Myocyte (in vitro differentiated cells): ENCODE measurements around the gene IMPG2. TPM values are rescaled to one million over a fixed set of nuclear protein-coding genes. Genes with fewer than 3 reads are reported as not detected.
A peak's percentile ranks its signal among the peaks of the same experiment; 100 is the strongest.
"Not testable (repeated sequence)": the region's sequence is repeated elsewhere in the genome, so short reads cannot be mapped to it uniquely, and the experiment has no call there.

Experiments used
- DNase-seq: peaks from one replicate; pipeline ENCODE4 v3.0.0-alpha.2; 2012; ENCODE audit warnings: low read depth
- polyA plus RNA-seq: library from polyadenylated mRNA; unstranded; fragments of >200 nt; gene quantifications from one replicate; pipeline ENCODE4 v1.2.1, GENCODE V29; 2012; ENCODE audit warnings: missing spikeins
- total RNA-seq: library from RNA; depleted of rRNA; stranded (reverse); fragments of >200 nt; gene quantifications from 2 replicates; pipeline ENCODE4 v1.2.3, GENCODE V29; 2014

IMPG2 gene
- total RNA-seq, result 0.67 and 0.78 TPM in 2 replicates
- 0.28 TPM for polyA plus RNA-seq

GRCh38 chr3:101320475-101320874 lies at the start of gene IMPG2:
Gene IMPG2, minus strand, starts transcription at chr3:101320575. Its CDS starts 203 bp downstream, at chr3:101320372.
- no peak for DNase-seq

- DNase-seq, result no peak
Measured at GRCh38 chr3:101362406-101362805, 42.0 kb upstream of the IMPG2 start.

- peak; percentile 45 for DNase-seq
Measured at GRCh38 chr3:101351829-101352228, 31.5 kb upstream of the IMPG2 start.

- DNase-seq, result peak; percentile 8
Measured at GRCh38 chr3:101340591-101340990, 20.2 kb upstream of the IMPG2 start.

GRCh38 chr3:101333883-101334282 lies 13.5 kb upstream of the IMPG2 start:
- no peak for DNase-seq

DNA sequence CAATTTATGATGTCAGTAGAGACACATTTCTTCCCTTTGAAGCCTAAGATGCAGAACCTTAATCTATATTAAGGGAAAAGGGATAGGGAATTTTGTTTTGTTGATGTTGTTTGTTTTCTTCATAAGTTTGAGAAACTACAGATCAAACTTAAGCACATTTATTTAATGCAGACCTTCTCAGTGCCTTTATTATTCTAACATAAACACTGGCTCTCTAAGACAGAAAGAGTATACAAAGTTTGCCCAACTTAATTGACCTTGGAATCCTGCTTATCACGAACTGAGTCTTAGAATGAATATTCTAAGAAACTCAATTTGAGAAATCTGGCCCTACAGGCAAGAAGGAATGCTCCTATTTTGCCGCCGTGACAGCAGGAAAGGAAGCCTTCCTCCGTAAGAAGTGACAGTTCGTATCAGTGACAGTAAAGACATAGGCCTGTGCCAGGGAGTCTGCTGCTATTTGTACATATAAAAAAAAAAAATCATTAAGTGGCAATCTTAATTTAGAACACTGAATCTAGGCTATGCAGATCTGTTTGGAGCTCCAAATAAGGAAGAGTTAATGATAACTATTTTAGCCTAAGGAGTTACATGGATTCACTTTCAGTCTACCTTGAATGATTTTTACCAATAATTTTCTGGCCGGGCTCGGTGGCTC lies 8.8 kb upstream of the IMPG2 start:
- no peak for DNase-seq

GRCh38 chr3:101325393-101326134 lies 5.2 kb upstream of the IMPG2 start:
- peak; percentile 19 for DNase-seq

DNA sequence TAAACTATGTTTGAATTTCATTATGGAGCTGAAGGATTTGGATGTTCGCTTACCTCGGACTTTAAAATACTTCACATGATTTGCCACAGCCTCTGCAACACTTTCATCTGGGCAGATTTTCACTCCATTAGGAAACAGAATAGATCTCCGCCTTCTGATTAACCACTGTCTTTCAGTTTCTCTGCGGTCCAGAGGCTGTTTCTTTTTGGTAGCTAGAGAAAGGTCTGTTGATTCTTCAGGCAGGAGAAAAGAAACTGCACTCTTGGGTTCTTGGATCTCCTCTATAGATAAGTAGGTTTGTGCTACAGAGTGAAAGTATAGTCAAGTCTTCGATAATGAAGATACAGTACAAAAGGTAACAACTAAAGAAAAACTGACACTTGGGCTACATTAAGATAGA lies 844 bp downstream of the IMPG2 start:
- DNase-seq, result no peak

DNA sequence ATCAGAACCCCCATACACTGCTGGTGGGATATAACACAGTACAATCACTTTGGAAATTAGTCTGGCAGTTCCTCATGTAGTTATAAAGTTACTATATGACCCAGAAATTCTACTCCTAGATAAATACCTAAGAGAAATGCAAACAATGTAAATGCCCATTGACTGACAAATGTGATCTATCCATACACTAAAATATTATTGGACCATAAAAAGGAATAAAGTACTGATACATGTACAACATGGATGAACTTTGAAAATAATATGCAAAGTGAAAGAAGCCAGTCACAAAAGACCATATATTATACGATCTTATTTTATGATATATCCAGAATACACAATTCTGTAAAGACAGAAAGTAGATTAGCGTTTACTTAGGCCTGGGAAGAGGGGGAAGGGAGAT lies 7.8 kb downstream of the IMPG2 start:
- DNase-seq, result no peak

GRCh38 chr3:101311676-101312075 lies 8.7 kb downstream of the IMPG2 start:
- peak; percentile 77 for DNase-seq

GRCh38 chr3:101310978-101311375 lies 9.4 kb downstream of the IMPG2 start:
- no peak for DNase-seq

- not testable (repeated sequence) for DNase-seq
Measured at GRCh38 chr3:101308147-101308772, 12.1 kb downstream of the IMPG2 start.

GRCh38 chr3:101303836-101304235 lies 16.5 kb downstream of the IMPG2 start:
- DNase-seq, result no peak

DNA sequence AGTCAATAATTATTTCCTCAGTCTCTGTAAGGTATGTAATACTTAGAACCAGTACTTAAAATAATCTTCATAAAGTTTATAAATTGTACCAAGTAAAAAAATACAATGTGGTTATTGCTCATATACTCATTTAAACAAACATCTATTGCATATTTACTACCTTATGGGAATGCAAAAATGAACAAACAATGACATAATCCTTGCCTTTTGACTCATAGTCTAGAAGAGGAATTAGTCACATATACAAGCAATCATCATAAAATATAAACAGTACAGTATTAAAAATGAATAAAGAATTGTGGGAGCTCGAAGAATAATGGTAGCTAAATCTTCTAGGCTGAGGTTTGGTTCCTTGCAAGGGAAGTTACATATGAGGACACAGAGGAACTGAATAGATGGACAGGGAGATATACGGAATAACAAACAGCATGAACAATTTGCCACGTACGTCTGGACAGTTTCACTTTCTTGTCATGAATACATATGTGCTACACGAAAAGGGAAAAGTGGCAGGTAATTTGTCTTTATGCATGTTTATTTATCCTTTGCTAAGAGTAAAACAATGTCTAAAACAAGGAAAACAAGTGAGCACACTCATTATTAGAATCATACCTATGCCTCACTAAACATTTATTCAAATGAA lies 17.2 kb downstream of the IMPG2 start:
- no peak for DNase-seq

- no peak for DNase-seq
Measured at GRCh38 chr3:101300073-101300472, 20.3 kb downstream of the IMPG2 start.

GRCh38 chr3:101292027-101292426 lies 28.3 kb downstream of the IMPG2 start:
- DNase-seq, result no peak

DNA sequence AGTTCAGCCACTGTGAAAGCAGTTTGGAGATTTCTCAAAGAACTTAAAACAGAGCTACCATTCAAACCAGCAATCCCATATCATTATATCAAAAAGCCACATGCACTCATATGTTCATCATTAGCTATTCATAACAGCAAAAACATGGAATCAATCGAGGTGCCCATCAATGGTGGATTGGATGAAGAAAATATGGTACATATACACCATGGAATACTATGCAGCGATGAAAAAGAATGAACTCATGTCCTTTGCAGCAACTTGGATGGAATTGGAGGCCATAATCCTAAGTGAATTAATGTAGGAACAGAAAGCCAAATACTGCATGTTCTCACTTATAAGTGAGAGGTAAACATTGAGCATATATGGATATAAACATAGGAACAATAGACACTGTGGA lies 32.1 kb downstream of the IMPG2 start:
- no peak for DNase-seq

DNA sequence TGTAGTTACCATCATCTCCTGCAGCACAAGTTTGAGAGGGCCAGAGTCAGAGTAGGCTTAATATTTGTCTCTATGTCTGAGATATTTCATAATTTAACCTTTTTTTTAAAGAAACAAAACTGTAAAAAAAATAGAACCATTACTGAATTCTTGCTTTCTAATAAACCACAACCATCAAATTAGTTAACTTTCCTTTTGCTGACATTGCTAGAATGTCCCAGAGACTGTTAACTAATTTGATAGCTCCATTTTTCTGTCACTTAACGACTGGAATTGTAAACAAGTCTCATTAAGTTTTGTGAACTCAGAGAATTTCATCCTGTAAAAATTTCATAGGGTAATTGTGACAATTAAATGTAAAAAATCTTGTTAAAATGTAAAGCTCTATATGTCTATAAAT lies 35.6 kb downstream of the IMPG2 start:
- no peak for DNase-seq

- peak; percentile 4 for DNase-seq
Measured at GRCh38 chr3:101281521-101282030, 38.8 kb downstream of the IMPG2 start.

DNA sequence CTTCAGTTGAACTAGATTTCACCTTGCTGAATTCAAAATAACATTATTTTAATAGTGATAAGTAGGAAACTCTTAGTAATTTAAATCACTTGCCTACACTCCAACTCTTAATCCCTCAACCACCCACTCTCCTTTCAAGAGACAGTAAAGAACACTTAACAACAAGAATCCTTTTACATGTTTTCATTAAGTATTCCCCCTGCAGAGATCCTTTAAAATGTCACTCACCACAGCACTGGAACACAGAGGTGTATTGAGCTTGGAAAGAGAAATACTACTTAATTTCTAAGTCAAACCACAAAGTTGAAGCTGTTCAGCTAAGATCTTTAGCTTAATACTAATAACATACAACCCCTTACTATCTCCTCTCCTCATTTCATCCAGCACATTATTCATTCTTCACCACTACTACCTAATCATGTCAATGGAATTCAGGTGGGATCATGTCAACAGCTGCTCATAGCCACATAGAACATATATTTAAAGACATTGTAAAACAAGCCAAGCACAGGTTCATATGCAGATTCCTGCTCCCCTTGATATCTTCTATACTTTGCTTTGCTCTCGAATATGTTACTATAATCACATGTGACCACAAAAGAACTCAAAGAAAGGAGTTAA lies 40.5 kb downstream of the IMPG2 start:
- DNase-seq, result peak; percentile 30

DNA sequence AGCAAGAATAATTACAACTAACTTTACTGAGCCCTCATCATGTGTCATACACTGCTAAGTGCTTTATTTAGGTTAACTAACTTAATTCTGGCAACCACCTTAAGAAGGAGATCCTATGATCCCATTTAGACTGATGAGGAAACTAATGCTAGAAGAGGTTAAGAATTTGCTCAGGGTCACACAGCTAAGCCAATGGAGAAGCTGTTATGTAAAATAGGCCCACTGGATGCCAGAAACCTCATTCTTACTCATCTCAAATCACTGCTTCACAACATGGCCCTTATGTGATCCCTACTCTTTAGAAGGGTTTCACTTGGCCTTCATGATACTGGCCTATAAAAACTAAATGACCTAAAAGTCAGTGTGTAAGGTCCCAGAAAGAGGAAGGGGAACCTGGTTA lies 41.2 kb downstream of the IMPG2 start:
- DNase-seq, result no peak
